K562 (cell line): ENCODE measurements around the gene TMEM131L. TPM values are rescaled to one million over a fixed set of nuclear protein-coding genes. Genes with fewer than 3 reads are reported as not detected.

ENCODE experiments used
- ATAC-seq: fragments of 200-7000 bp; cut with Tn5 transposase; 3 replicates; pipeline ENCODE4 v1.9.1; 2020; ENCODE audit warnings: moderate library complexity
- BruUV-seq: library from RNA; stranded (reverse); fragments of 400-500 nt; replicated peaks from 2 replicates; lab custom pipeline; 2021; lab: Mats Ljungman, UMichigan
- CTCF ChIA-PET: fragments of 300-600 bp; formaldehyde crosslinking; extraction: SDS; loops from one replicate; lab custom pipeline; 2021; ENCODE audit warnings: low intra/inter-chr PET ratio; lab: Yijun Ruan, JAX
- POLR2A ChIA-PET: fragments of 300-600, 350-650 bp; sonication (Branson Sonifier 250); formaldehyde crosslinking; extraction: SDS; loops from one replicate; lab custom pipeline; 2021; ENCODE audit warnings: antibody characterized with exemption, inconsistent platforms; lab: Yijun Ruan, JAX
- DNase-seq, 4 experiments: peaks; one replicate each; pipeline versions ENCODE4 v3.0.0 to v3.0.0-alpha.2; 2011 to 2018; ENCODE audit warnings: low spot score in 3 of 4, mixed read lengths in 3 of 4; ENCODE audit errors: extremely low read depth in 1 of 4
- FAIRE-seq: peaks from 2 replicates; lab custom pipeline; 2011; peaks lifted over from hg19 to GRCh38; lab: Jason Lieb, UNC
- H2AFZ ChIP-seq: 2 replicates; pipeline ENCODE4 v1.6.0; 2011; ENCODE audit warnings: low read depth, low read length, control low read depth, inconsistent platforms
- H3K27ac ChIP-seq: fragments of 200-600 bp; 3 replicates; pipeline ENCODE4 v1.8.0; 2011; ENCODE audit warnings: low read depth, mild to moderate bottlenecking, control low read depth, inconsistent platforms, low read length, moderate library complexity, mixed read lengths; ENCODE audit errors: extremely low read depth
- H3K27me3 ChIP-seq, 2 experiments: fragments of 300-600 bp in 1 of 2; 2 replicates in 1 of 2; 3 replicates in 1 of 2; pipeline versions ENCODE4 v1.6.0 to v1.8.0; 2011; ENCODE audit warnings: inconsistent platforms in 2 of 2, low read length in 2 of 2, mild to moderate bottlenecking in 1 of 2, mixed read lengths in 1 of 2, moderate library complexity in 1 of 2; ENCODE audit not compliant: control insufficient read depth in 2 of 2, insufficient read depth in 2 of 2
- H3K36me3 ChIP-seq: fragments of 300-600 bp; 3 replicates; pipeline ENCODE4 v1.8.0; 2011; ENCODE audit warnings: mild to moderate bottlenecking, low read length, inconsistent platforms; ENCODE audit not compliant: control insufficient read depth, insufficient read depth
- H3K4me1 ChIP-seq, 2 experiments: fragments of 200-600 bp in 1 of 2; replicated peaks in 1 of 2; 2 replicates in 1 of 2; 3 replicates in 1 of 2; pipeline versions ENCODE4 v1.5.1 to v1.8.0; 2011; ENCODE audit warnings: inconsistent platforms in 2 of 2, low read length in 2 of 2, mild to moderate bottlenecking in 1 of 2, mixed read lengths in 1 of 2, moderate library complexity in 1 of 2; ENCODE audit not compliant: control insufficient read depth in 2 of 2, insufficient read depth in 2 of 2
- H3K4me2 ChIP-seq: 2 replicates; pipeline ENCODE4 v1.6.1; 2011; ENCODE audit warnings: low read length, control low read depth, inconsistent platforms, mixed read lengths; ENCODE audit not compliant: insufficient read depth
- H3K4me3 ChIP-seq: fragments of 200-600 bp; sonication (generic), shearing (Covaris generic); 2 replicates; pipeline ENCODE4 v1.5.1; 2016; ENCODE audit warnings: control low read depth, inconsistent platforms
- H3K79me2 ChIP-seq: fragments of 200-600 bp; 3 replicates; pipeline ENCODE4 v1.8.0; 2011; ENCODE audit warnings: low read length, inconsistent platforms; ENCODE audit not compliant: control insufficient read depth, insufficient read depth
- H3K9ac ChIP-seq, 2 experiments: 2 replicates each; pipeline versions ENCODE4 v1.6.0 to v1.6.1; 2011; ENCODE audit warnings: low read depth in 2 of 2, low read length in 2 of 2, control low read depth in 1 of 2, inconsistent platforms in 1 of 2, mild to moderate bottlenecking in 1 of 2, mixed read lengths in 1 of 2; ENCODE audit not compliant: insufficient read depth in 1 of 2
- H3K9me1 ChIP-seq: one replicate; pipeline ENCODE4 v1.6.0; 2011; ENCODE audit warnings: inconsistent platforms, mild to moderate bottlenecking, low read length, moderate library complexity; ENCODE audit not compliant: control insufficient read depth, insufficient read depth
- H3K9me3 ChIP-seq: replicated peaks from 2 replicates; pipeline ENCODE4 v1.5.1; 2011; ENCODE audit warnings: low read depth, low read length, inconsistent platforms; ENCODE audit not compliant: control insufficient read depth, insufficient read depth
- H4K20me1 ChIP-seq: replicated peaks from 2 replicates; pipeline ENCODE4 v1.6.1; 2011; ENCODE audit warnings: low read length, inconsistent platforms, mixed read lengths; ENCODE audit not compliant: control insufficient read depth, insufficient read depth
- COPS2 ChIP-seq: fragments of 450-650 bp; conservative IDR thresholded peaks from 2 replicates; pipeline ENCODE4 v1.6.1; 2016; ENCODE audit warnings: mild to moderate bottlenecking, moderate library complexity
- DNMT1 ChIP-seq: fragments of 450-650 bp; IDR thresholded peaks from 2 replicates; pipeline ENCODE4 v1.6.1; 2016; ENCODE audit warnings: antibody characterized with exemption, mild to moderate bottlenecking
- MYNN ChIP-seq, 2 experiments: sonication (generic); formaldehyde crosslinking in 1 of 2; IDR thresholded peaks; 2 replicates each; pipeline versions ENCODE4 v1.5.0 to v1.6.1; 2016 to 2020; ENCODE audit warnings: antibody characterized with exemption in 1 of 2, missing genetic modification reagents in 1 of 2
- PBX2 ChIP-seq, 2 experiments: IDR thresholded peaks in 1 of 2; conservative IDR thresholded peaks in 1 of 2; 2 replicates each; pipeline ENCODE4 v1.6.1; 2016; ENCODE audit warnings: low read depth in 2 of 2, mild to moderate bottlenecking in 1 of 2, missing compliant biosample characterization in 1 of 2, missing genetic modification characterization in 1 of 2, moderate library complexity in 1 of 2
- SP1 ChIP-seq: sonication (generic); formaldehyde crosslinking; IDR thresholded peaks from 2 replicates; pipeline ENCODE4 v1.8.1; 2022; ENCODE audit warnings: mild to moderate bottlenecking, missing genetic modification reagents
- ZNF143 ChIP-seq: sonication (generic); formaldehyde crosslinking; IDR thresholded peaks from 2 replicates; pipeline ENCODE4 v1.9.0; 2022; ENCODE audit warnings: mild to moderate bottlenecking, missing genetic modification reagents
- WGBS: fragments of 100-300 bp; shearing (Covaris generic); methylation state at CpG from one replicate; pipeline ENCODE4 v1.1.6; 2016; ENCODE audit warnings: low coverage, mixed read lengths; ENCODE audit not compliant: insufficient coverage; ENCODE audit errors: missing lambda C conversion rate; 5-methylcytosine and 5-hydroxymethylcytosine counted together
- in situ Hi-C: fragments of 300-500 bp; cut with MboI; formaldehyde crosslinking; loops from 4 replicates; pipeline ENCODE4 v1.15.0; 2018; ENCODE audit warnings: inconsistent platforms, mixed read lengths
- intact Hi-C: fragments of 100-400 bp; cut with micrococcal nuclease; formaldehyde crosslinking; loops from 2 replicates; pipeline ENCODE4 v1.14.2; 2022
- polyA plus RNA-seq, 8 experiments: library from polyadenylated mRNA; depleted of rRNA in 4 of 8; stranded (reverse) in 5 of 8; unstranded in 3 of 8; fragments of >200 nt; fragmentation: Nextera tagmentation in 2 of 8; fragmentation: Illumina TruSeq in 1 of 8; extraction: Ambion mirVana in 2 of 8; extraction: Trizol in 1 of 8; gene quantifications; 2 replicates each; pipeline versions ENCODE4 v1.2.1 to v1.2.3, GENCODE V29; 2011 to 2014; ENCODE audit warnings: inconsistent platforms in 1 of 8, missing spikeins in 1 of 8
- total RNA-seq, 7 experiments: library from RNA; depleted of rRNA in 6 of 7; stranded (reverse); fragments of >200 nt in 6 of 7; fragmentation: Illumina TruSeq in 2 of 7; extraction: Trizol in 2 of 7; gene quantifications; 2 replicates each; pipeline versions ENCODE4 v1.2.1 to v1.2.3, GENCODE V29; 2011 to 2021; ENCODE audit warnings: low replicate concordance in 1 of 7

The TMEM131L gene
- total and polyA plus RNA-seq, 9 of the 15 experiments (the other 6 are each of a cell fraction or from before 2014, with no cell fraction given) = 1.2 to 20.8 (median 12.9) TPM

GRCh38 chr4:153514001-153514526 lies 47.9 kb downstream of the TMEM131L start:
- ChIA-PET POLR2A (interaction anchor here (0.7 to 0.9 kb wide), 3 partner anchors 13 to 35 kb away, joined by 3 read pairs; no protein-coding TSS in a partner anchor), CTCF (no interaction called here)
- Histone ChIP-seq H3K4me1 (peaks cover 5 to 13% of the 10 kb centered on the region in 2 experiments; a peak in 4 of 5 replicates), H3K36me3 (peaks cover 7% of the 10 kb centered on the region; the same call in 1 of the 3 replicates), H4K20me1 (no peaks in the 10 kb centered on the region; the same call in 1 of the 2 replicates), H3K27me3 (no peaks in the 10 kb centered on the region), H3K27ac (no peak overlapping the region), H3K9me3 (no peaks in the 10 kb centered on the region), H3K4me3 (no peak overlapping the region), H3K79me2 (peaks cover 33% of the 10 kb centered on the region; the same call in 2 of the 3 replicates), H3K4me2 (no peak overlapping the region), H3K9ac (no peak overlapping the region), H3K9me1 (no peaks in the 10 kb centered on the region), H2AFZ (no peak overlapping the region)
- DNase-seq = no peak
- no peak for ATAC-seq
- 78% methylated on average over 3 of the region's 3 CpGs for WGBS
- TF ChIP-seq SP1 (CRISPR knock-in tag) (no peak), ZNF143 (CRISPR knock-in tag) (no peak), DNMT1 (no peak), PBX2 (CRISPR knock-in tag; IDR thresholded peaks at IDR 0.05; ENCODE audit: low read depth) (no peak), PBX2 (tag; conservative IDR thresholded peaks at IDR 0.05; ENCODE audit: low read depth) (no peak), MYNN (IDR thresholded peaks at IDR 0.05) (no peak), MYNN (CRISPR knock-in tag; IDR thresholded peaks at IDR 0.05) (no peak), COPS2 (no peak)
- in situ Hi-C loops = no loop called here
- no TSS peak for BruUV-seq
- FAIRE-seq = no peak
- intact Hi-C loops = no loop called here
